ENCODE measurements around the gene ATN1.

- TF ChIP-seq CTCF (IDR thresholded peaks at IDR 0.05): no peak
- TF ChIP-seq POLR2A (IDR thresholded peaks at IDR 0.05): no peak
These were observed 11.1 kb upstream of the ATN1 start for GRCh38 chr12:6916426-6917200.

All from body of pancreas (tissue), 4 donors.